CD14-positive monocyte (primary cell): ENCODE results near the gene SH3PXD2A. TPM values are rescaled to one million over a fixed set of nuclear protein-coding genes. Genes with fewer than 3 reads are reported as not detected.
"Not testable (repeated sequence)": the region's sequence is repeated elsewhere in the genome, so short reads cannot be mapped to it uniquely, and the experiment has no call there.

Source experiments
- DNase-seq, 3 donors: peaks; one replicate each; pipeline ENCODE4 v3.0.0-alpha.2; 2011 to 2022
- H2AFZ ChIP-seq: 2 replicates; pipeline ENCODE4 v1.6.0; 2012; ENCODE audit warnings: mild to moderate bottlenecking, low read depth, low read length, inconsistent platforms; ENCODE audit not compliant: insufficient read depth, poor library complexity, severe bottlenecking
- H3K27ac ChIP-seq, 2 donors: 1 replicate in 1 of 2; 2 replicates in 1 of 2; pipeline ENCODE4 v1.5.1; 2012 to 2013; ENCODE audit warnings: low read length in 2 of 2, control low read depth in 1 of 2, inconsistent platforms in 1 of 2, low read depth in 1 of 2, mild to moderate bottlenecking in 1 of 2
- H3K27me3 ChIP-seq, 2 donors: one replicate each; pipeline versions ENCODE4 v1.6.0 to v1.6.1; 2011 to 2013; ENCODE audit warnings: low read length in 2 of 2; ENCODE audit not compliant: control insufficient read depth in 2 of 2, insufficient read depth in 2 of 2
- H3K36me3 ChIP-seq, 2 donors: replicated peaks in 1 of 2; 1 replicate in 1 of 2; 2 replicates in 1 of 2; pipeline versions ENCODE4 v1.5.1 to v1.6.1; 2012 to 2013; ENCODE audit warnings: low read length in 2 of 2, control low read depth in 1 of 2, inconsistent platforms in 1 of 2, mild to moderate bottlenecking in 1 of 2; ENCODE audit not compliant: insufficient read depth in 2 of 2, control insufficient read depth in 1 of 2
- H3K4me1 ChIP-seq, 2 donors: 1 replicate in 1 of 2; 2 replicates in 1 of 2; pipeline versions ENCODE4 v1.5.1 to v1.6.1; 2012 to 2013; ENCODE audit warnings: low read length in 2 of 2, control low read depth in 1 of 2, inconsistent platforms in 1 of 2, mild to moderate bottlenecking in 1 of 2, moderate library complexity in 1 of 2; ENCODE audit not compliant: insufficient read depth in 2 of 2, control insufficient read depth in 1 of 2
- H3K4me2 ChIP-seq: replicated peaks from 2 replicates; pipeline ENCODE3; 2012; ENCODE audit warnings: low read length, moderate library complexity, mild to moderate bottlenecking; ENCODE audit not compliant: poor library complexity, severe bottlenecking; ENCODE audit errors: extremely low read depth
- H3K4me3 ChIP-seq, 3 experiments: fragments of 200-600 bp in 1 of 3; sonication (generic) in 1 of 3; replicated peaks in 1 of 3; 1 replicate in 2 of 3; 2 replicates in 1 of 3; pipeline ENCODE4 v1.5.1; 2011 to 2013; ENCODE audit warnings: low read length in 3 of 3, mild to moderate bottlenecking in 3 of 3, control low read depth in 2 of 3, low read depth in 2 of 3, inconsistent platforms in 1 of 3, moderate library complexity in 1 of 3
- H3K79me2 ChIP-seq: 2 replicates; pipeline ENCODE4 v1.6.0; 2012; ENCODE audit warnings: mild to moderate bottlenecking, control low read depth, inconsistent platforms, low read length, moderate library complexity; ENCODE audit not compliant: insufficient read depth
- H3K9ac ChIP-seq: 2 replicates; pipeline ENCODE4 v1.6.0; 2017; ENCODE audit warnings: low read length, mild to moderate bottlenecking; ENCODE audit not compliant: insufficient read depth, poor library complexity, severe bottlenecking
- H3K9me3 ChIP-seq, 2 donors: replicated peaks in 1 of 2; 1 replicate in 1 of 2; 2 replicates in 1 of 2; pipeline versions ENCODE4 v1.5.1 to v1.6.1; 2012 to 2013; ENCODE audit warnings: low read length in 2 of 2, control low read depth in 1 of 2; ENCODE audit not compliant: control insufficient read depth in 1 of 2, insufficient read depth in 1 of 2
- H4K20me1 ChIP-seq: 2 replicates; pipeline ENCODE4 v1.6.0; 2012; ENCODE audit warnings: mild to moderate bottlenecking, low read length, control low read depth, moderate library complexity; ENCODE audit not compliant: insufficient read depth
- H3K27ac Mint-ChIP-seq, 7 donors: one replicate each; pipeline ENCODE4 v1.8.0; 2020; ENCODE audit warnings: mild to moderate bottlenecking in 7 of 7, mixed read lengths in 7 of 7, moderate library complexity in 6 of 7, inconsistent platforms in 2 of 7
- H3K27me3 Mint-ChIP-seq, 3 donors: one replicate each; pipeline ENCODE4 v1.8.0; 2021 to 2022; ENCODE audit warnings: low read depth in 3 of 3, mild to moderate bottlenecking in 3 of 3, mixed read lengths in 3 of 3, moderate library complexity in 3 of 3, inconsistent platforms in 1 of 3
- H3K36me3 Mint-ChIP-seq, 2 donors: one replicate each; pipeline ENCODE4 v1.8.0; 2020; ENCODE audit warnings: mixed read lengths in 2 of 2, inconsistent platforms in 1 of 2, mild to moderate bottlenecking in 1 of 2
- H3K4me1 Mint-ChIP-seq: one replicate; pipeline ENCODE4 v1.8.0; 2020; ENCODE audit warnings: mild to moderate bottlenecking, mixed read lengths
- H3K4me3 Mint-ChIP-seq, 2 donors: one replicate each; pipeline ENCODE4 v1.8.0; 2020; ENCODE audit warnings: mild to moderate bottlenecking in 2 of 2, mixed read lengths in 2 of 2, moderate library complexity in 1 of 2
- H3K9me3 Mint-ChIP-seq, 7 donors: one replicate each; pipeline ENCODE4 v1.8.0; 2020 to 2022; ENCODE audit warnings: mixed read lengths in 7 of 7, mild to moderate bottlenecking in 6 of 7, moderate library complexity in 6 of 7, inconsistent platforms in 2 of 7
- WGBS: methylation state at CpG from one replicate; pipeline ENCODE4 v1.1.5; 2013; ENCODE audit warnings: missing lambda C conversion rate; ENCODE audit not compliant: insufficient coverage; 5-methylcytosine and 5-hydroxymethylcytosine counted together
- intact Hi-C, 2 donors: fragments of 100-400 bp; cut with micrococcal nuclease; formaldehyde crosslinking; loops; one replicate each; pipeline versions ENCODE4 v1.15.0 to v1.15.1; 2023
- polyA plus RNA-seq, 3 donors: library from polyadenylated mRNA; depleted of rRNA in 1 of 3; unstranded in 2 of 3; stranded (reverse) in 1 of 3; fragments of 300-500 nt in 2 of 3; fragments of >200 nt in 1 of 3; fragmentation: Illumina TruSeq in 2 of 3; gene quantifications; 1 replicate in 2 of 3; 2 replicates in 1 of 3; pipeline ENCODE4 v1.2.3, GENCODE V29; 2012 to 2021
- TF ChIP-seq, protein P1 (sequence below): fragments of 200-600 bp; IDR thresholded peaks from one replicate; pipeline ENCODE4 v1.8.0; 2022; ENCODE audit warnings: antibody characterized with exemption, mild to moderate bottlenecking

The SH3PXD2A gene
- polyA plus RNA-seq, 3 donors = 0.01 to 0.76 (median 0.05) TPM

DNA sequence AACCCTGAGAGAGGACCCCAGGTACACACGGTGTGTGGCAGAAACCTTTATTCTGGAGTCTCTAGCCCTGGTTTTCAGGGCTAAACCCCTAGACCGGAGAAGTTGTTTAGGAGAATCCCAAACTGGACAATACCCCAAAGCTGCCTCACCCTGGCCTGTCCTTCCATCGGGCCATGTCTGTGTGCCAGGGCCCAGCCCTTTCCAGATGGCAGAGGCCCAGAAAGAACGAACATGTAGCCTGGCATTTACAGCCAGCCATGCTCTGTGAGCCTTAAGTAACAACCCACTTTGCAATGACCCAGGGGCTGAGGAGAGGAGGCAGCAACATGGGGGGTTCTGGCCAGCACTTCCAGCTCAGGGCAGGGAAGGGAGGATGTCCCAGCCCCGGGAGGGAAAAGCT, 219.8 kb downstream of the SH3PXD2A start:
- Mint-ChIP-seq H3K9me3 (no peaks in the 10 kb centered on the region), H3K4me1 (no peaks in the 10 kb centered on the region), H3K27me3 (peaks cover 0 to 2% (median 0%) of the 10 kb centered on the region in 3 donors), H3K27ac (peak overlapping the region in 1 of 7 donors; percentile 83), H3K4me3 (no peak overlapping the region), H3K36me3 (no peaks in the 10 kb centered on the region)
- intact Hi-C loops = no loop called here
- Histone ChIP-seq H3K4me3 (no peak overlapping the region), H3K79me2 (no peaks in the 10 kb centered on the region), H3K27ac (no peak overlapping the region), H2AFZ (no peak overlapping the region), H3K9me3 (no peaks in the 10 kb centered on the region), H3K9ac (no peak overlapping the region), H3K27me3 (no peaks in the 10 kb centered on the region), H3K36me3 (no peaks in the 10 kb centered on the region), H4K20me1 (no peaks in the 10 kb centered on the region), H3K4me1 (no peaks in the 10 kb centered on the region), H3K4me2 (no peak overlapping the region)
- 100% methylated on average over 4 of the region's 5 CpGs for WGBS
- DNase-seq = no peak
- TF ChIP-seq, protein P1, sequence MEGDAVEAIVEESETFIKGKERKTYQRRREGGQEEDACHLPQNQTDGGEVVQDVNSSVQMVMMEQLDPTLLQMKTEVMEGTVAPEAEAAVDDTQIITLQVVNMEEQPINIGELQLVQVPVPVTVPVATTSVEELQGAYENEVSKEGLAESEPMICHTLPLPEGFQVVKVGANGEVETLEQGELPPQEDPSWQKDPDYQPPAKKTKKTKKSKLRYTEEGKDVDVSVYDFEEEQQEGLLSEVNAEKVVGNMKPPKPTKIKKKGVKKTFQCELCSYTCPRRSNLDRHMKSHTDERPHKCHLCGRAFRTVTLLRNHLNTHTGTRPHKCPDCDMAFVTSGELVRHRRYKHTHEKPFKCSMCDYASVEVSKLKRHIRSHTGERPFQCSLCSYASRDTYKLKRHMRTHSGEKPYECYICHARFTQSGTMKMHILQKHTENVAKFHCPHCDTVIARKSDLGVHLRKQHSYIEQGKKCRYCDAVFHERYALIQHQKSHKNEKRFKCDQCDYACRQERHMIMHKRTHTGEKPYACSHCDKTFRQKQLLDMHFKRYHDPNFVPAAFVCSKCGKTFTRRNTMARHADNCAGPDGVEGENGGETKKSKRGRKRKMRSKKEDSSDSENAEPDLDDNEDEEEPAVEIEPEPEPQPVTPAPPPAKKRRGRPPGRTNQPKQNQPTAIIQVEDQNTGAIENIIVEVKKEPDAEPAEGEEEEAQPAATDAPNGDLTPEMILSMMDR = no peak

DNA sequence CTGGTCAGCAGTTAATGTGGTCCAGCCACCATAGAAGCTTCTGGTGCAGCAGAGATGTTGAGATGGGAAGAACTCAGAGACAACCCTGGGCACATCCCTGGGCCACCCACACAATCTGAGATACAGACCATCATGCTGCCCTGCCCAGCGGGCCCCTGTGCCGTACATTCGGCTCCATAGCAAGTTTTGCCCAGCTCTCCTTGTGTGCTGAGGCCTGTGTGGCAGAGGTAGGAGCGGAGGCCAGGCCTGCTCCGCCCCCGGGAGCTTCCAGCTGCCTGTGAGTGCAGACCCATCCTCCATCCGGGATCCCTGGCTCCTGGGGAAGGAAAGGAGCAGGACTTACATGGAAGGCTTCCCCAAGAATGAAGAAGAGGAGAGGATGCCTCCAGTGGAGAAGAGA, 221.5 kb downstream of the SH3PXD2A start:
- Histone ChIP-seq H4K20me1 (no peaks in the 10 kb centered on the region), H3K36me3 (no peaks in the 10 kb centered on the region), H3K4me2 (no peak overlapping the region), H2AFZ (no peak overlapping the region), H3K4me3 (no peak overlapping the region), H3K27ac (no peak overlapping the region), H3K4me1 (no peaks in the 10 kb centered on the region), H3K79me2 (no peaks in the 10 kb centered on the region), H3K27me3 (no peaks in the 10 kb centered on the region), H3K9ac (no peak overlapping the region), H3K9me3 (no peaks in the 10 kb centered on the region)
- no peak overlapping the region for H3K27ac Mint-ChIP-seq
- no peaks in the 10 kb centered on the region for H3K36me3 Mint-ChIP-seq
- intact Hi-C loops = no loop called here
- DNase-seq = no peak
- no peaks in the 10 kb centered on the region for H3K9me3 Mint-ChIP-seq
- H3K4me1 Mint-ChIP-seq = no peaks in the 10 kb centered on the region
- WGBS = 100% methylated on average over 3 of the region's 7 CpGs
- TF ChIP-seq, protein P1 = no peak
- no peak overlapping the region for H3K4me3 Mint-ChIP-seq
- no peaks in the 10 kb centered on the region for H3K27me3 Mint-ChIP-seq

DNA sequence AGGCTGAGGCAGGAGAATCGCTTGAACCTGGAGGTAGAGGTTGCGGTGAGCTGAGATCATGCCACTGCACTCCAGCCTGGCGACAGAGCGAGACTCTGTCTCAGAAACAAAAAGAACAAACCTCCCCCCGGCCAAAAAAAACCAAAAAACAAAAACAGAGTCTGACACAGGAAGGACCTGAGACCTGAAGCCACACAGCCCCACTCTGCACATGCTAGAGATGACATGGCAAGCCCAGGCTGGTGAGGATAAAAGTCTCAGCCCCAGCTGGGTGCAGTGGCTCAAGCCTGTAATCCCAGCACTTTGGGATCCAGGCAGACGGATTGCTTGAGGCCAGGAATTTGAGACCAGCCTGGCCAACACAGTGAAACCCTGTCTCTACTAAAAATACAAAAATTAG, 222.5 kb downstream of the SH3PXD2A start:
- H3K36me3 ChIP-seq, H3K9me3 Mint-ChIP-seq, H2AFZ ChIP-seq, H3K79me2 ChIP-seq, DNase-seq, H3K27ac ChIP-seq, H3K27me3 Mint-ChIP-seq, H3K4me1 ChIP-seq, H3K9ac ChIP-seq, H3K36me3 Mint-ChIP-seq, intact Hi-C loops, H3K4me1 Mint-ChIP-seq, H3K27me3 ChIP-seq, H3K4me3 Mint-ChIP-seq, H3K9me3 ChIP-seq, H3K4me2 ChIP-seq, H3K27ac Mint-ChIP-seq, H3K4me3 ChIP-seq, H4K20me1 ChIP-seq: not testable (repeated sequence)
- 93% methylated on average over 4 of the region's 6 CpGs for WGBS
